Superior temporal gyrus (tissue), 1 donor: ENCODE measurements around the gene SLC22A14.
A peak's percentile ranks its signal among the peaks of the same experiment; 100 is the strongest.

Experiments used
- DNase-seq: peaks from one replicate; pipeline ENCODE4 v3.0.0-alpha.2; 2016; ENCODE audit errors: extremely low spot score

SLC22A14 gene

DNA sequence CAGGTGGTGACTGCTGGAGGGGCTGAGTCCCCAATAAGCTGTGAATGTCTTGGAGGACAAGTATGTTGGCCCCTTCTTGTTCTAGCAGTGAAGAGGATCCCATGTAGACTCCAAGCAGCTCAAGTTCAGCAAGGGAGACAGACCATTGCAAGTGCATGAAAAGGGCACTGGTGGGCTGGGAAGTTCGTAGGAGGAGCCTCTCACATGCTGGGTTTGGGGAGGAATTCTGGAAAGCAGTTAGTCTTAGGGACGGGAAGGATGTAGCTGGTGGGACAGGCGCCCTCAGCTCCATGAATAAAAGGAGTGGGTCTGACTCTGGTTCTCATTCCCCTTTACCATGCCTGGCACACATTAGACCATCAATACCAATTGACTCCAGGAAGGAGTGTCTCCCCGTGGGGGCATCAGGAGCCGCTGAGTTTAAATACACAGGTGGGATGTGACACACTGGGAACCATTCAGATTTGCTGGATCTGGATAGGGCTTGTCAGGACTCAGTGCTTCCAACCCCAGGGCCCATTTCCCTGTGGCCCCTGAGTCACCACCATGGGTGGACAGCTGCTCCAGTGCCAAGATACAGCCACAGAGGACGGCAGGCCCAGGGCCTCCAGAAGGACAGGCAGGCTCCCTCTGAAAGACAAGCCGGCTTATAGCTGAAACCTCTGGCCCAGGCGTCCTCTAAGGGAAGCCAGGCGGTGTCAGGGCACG, 63.9 kb downstream of the SLC22A14 start:
- DNase-seq = no peak

DNA sequence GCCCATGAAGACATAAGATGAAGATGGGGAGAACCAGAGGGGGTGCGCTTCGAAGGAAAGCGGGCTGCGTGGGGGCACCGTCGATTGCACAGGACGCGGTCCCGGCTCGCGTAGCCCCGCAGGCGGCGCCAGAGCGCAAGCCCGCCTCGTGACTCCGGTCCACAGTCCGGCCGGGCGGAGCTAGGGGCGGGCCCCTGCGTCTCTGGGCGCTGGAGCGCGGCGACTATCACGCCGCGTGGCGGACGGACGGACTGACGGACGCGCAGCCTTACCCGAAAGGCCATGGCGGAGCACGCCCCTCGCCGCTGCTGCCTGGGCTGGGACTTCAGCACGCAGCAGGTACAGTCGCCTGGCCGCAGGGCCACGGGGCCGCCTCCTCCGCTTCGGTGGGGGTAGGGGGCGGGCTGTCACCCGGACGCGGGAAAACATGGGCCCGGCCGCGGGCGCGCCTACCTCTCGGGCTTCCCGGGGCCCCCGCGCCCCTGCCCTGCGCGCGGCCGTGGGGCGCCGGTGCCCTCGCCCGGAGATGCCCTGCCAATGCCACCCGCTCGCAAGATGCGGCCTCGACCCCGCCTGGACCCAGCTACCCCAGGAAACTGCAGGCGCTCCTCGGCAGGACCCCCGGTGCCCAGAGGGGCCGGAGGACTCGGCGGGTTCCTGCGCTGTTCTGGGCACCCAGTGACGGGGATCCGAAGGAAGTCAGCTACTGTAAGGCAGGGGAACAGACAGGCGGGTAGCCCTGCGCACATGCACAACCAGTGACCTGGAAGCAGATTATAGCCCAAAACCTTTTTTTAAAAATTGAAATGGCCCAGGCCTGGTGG, 64.7 kb downstream of the SLC22A14 start, which contains the start of gene XYLB:
Gene XYLB (plus strand): TSS at position 199 of the 824 bp plus-strand sequence. CDS start 84 bp downstream, at position 283.
- DNase-seq = peak; percentile 89

DNA sequence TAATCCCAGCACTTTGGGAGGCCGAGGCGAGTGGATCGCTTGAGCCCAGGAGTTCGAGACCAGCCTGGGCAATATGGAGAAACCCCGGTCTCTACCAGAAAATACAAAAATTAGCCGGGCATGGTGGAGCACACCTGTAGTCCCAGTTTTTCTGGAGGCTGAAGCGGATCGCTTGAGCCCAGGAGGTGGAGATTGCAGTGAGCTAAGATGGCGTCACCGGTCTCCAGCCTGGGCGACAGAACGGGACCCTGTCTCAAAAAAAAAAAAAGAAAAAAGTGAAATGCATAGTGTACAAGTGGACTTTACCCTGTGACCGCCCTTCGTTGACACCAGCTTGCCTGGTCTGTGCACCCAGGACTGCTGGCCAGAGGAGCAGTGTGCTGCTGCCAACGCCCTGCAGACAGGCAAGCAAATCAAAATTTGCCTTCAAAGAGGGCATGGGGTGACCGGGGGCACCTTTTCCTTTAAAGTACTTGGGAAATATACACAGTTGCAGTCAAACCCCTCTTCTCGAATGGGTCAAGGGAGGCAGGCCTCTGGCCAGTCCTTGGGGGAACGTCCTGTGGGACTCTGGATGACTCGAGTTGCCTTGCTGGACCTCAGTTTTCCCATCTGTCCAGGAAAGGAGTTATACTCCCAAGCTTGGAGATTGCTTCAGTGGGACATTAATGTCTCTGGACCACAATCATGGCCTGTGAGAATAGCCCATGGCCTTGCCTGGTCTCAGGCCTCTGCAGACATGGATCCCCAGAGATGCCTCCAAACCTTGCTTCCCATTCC, 65.5 kb downstream of the SLC22A14 start:
- no peak for DNase-seq

DNA sequence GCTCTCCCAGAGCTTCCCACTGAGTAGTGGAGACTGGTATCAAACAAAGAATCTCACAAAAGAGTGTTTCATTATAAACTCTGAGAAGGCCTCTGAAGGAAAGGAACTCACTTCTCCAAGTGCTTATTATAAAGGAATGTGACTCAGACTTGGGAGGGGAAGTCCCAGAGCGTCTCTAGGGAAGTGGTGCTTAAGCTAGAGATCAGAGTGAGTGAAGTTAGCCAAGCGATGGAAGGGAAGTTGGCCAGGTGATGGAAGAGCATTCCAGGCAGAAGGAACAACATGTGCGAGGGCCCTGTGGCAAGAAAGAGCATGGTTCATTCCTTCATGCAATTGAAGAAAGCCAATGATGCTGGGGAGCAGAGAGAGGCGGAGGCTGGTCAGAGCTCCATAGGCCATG, 66.8 kb downstream of the SLC22A14 start:
- no peak for DNase-seq

DNA sequence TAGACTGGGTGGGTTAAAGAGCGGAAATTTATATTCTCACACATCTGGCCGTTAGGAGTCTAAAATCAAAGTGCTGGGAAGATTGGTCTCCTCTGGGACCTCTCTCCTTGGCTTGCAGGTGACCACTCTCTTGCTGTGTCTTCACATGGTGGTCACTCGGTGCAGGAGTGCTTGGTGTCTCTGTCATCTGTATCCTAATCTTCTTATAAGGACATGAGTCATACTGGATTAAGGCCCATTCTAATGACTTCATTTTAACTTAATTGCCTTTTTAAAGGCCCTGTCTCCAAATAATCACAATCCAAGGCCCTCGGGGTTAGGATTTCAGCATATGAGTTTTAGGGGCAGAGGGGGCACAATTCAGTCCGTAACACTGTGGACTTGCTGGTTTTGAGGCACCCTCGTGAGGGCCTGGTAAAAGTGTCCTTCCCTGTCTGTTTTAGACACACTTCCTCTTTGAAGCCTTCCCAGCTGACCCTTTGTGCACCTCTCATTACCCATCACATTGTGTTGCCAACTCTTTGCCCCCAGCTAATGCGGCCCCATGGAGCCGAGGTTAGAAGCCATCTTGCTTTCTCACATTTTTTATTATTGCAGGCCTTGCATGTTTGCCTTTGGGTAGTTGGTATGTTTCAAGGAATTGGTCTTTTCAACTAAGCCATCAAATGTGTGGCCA, 67.7 kb downstream of the SLC22A14 start:
- no peak for DNase-seq

DNA sequence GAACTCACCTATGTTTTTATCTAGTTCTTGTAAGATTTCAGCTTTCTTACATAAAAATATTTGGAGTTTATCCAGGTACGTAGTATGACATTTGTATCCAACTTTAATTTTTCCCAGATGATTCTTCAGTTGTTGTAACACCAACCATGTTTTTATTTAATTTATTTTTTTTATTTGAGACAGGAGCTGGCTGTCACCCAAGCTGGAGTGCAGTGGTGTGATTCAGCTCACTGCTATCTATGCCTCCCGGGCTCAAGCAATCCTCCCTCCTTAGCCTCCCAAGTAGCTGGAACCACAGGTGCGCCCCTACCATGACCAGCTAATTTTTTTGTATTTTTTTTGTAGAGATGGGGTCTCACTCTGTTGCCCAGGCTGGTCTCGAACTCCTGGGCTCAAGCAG, 71.1 kb downstream of the SLC22A14 start:
- DNase-seq = no peak

DNA sequence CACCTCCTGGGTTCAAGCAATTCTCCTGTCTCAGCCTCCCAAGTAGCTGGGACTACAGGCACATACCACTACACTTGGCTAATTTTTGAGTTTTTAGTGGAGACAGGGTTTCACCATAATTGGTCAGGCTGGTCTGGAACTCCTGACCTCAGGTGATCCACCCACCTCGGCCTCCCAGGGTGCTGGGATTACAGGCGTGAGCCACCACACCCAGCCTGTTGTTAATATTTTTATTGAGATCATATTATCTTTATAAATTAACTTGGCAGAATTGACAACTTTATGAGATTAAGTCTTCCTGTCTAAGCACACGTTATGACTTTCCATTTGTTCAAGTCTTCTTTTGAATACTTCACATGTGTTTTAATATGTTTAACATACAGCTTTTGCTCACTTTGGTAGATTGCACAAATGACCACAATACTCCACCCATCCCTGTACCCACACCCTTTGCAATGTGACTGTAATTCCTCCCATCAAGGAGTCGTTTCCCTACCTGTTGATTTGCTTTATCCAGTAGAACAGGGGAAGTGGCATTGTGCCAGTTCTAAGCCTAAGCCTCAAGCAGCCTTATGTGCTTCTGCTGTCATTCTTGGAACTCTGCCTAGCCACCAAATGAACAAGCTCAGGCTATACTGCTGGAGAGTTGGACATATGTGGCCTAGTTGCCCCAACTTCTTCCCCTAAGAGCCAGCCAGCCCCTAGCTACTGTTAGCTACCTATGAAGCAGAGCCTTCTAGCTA, 72.7 kb downstream of the SLC22A14 start:
- no peak for DNase-seq

DNA sequence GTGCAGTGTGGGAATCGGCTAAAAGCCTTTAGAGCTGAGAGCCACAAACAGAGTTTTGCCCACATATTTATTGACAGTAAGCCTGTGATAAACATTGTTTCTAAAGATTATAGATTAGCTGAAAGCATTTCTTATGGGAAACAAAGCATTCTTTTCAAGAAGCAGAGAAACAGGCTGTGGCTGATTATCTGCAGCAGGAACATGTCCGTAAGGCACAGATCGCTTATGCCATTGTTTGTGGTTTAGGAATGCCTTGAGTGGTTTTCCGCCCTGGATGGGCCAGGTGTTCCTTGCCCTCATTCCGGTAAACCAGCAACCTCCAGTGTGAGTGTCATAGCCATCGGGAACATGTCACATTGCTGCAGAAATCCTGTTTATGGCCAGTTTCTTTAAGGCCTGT, 76.9 kb downstream of the SLC22A14 start:
- no peak for DNase-seq

DNA sequence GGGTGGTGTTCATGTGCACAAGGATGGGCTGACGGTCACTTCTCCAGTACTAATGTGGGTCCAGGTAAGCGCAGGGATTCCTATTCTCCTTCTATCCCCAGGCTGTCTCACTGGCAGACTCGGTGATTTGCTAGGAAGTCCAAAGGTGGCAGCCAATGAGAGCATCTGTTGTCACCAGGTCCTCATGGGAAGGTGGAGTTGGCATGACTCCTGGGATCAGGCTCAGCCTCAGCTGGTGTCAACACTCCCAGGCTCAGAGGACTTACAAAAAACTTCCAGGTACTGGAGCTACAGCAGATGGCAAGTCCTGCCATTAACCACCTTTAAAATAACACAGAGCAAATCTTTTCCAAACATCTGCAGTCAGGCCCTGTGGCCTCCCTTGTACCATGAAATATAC, 78.3 kb downstream of the SLC22A14 start:
- no peak for DNase-seq

DNA sequence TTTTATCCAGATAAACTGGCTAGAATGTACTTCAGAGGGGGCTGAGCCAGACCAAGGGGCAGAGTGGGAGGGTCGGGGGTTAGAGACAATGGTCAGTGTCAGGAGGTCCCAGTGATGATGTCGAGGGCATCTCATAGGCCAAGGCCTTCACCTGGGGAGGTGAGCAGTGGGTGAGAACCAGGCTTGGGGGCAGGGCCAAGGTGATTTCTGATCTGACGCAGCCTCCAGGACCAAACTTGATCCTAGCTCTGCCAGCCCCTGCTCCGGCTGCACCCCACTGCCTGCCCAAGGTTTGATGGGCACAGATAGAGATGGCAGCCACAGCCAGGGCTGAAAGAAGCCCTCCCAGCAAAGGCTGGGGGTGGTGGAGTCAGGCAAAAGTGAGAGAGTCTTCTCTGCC, 79.4 kb downstream of the SLC22A14 start:
- DNase-seq = no peak

DNA sequence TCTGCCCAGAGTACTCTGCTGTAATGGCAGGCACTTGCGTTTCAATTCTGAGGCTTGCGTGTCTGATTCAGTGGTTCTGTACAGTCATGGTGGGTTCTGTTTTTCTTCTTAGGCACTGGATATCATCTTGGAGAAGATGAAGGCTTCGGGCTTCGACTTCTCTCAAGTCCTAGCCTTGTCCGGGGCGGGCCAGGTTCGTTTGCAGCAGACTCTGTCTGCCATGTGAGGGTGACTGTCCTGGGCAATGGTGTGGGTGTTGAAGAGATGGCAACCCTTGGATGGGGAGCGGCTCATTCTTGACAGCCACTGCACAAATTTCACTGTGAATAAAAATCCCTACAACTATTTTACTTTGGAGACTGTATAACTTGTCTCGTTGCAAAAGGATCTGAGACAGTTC, 80.7 kb downstream of the SLC22A14 start:
- DNase-seq = no peak

DNA sequence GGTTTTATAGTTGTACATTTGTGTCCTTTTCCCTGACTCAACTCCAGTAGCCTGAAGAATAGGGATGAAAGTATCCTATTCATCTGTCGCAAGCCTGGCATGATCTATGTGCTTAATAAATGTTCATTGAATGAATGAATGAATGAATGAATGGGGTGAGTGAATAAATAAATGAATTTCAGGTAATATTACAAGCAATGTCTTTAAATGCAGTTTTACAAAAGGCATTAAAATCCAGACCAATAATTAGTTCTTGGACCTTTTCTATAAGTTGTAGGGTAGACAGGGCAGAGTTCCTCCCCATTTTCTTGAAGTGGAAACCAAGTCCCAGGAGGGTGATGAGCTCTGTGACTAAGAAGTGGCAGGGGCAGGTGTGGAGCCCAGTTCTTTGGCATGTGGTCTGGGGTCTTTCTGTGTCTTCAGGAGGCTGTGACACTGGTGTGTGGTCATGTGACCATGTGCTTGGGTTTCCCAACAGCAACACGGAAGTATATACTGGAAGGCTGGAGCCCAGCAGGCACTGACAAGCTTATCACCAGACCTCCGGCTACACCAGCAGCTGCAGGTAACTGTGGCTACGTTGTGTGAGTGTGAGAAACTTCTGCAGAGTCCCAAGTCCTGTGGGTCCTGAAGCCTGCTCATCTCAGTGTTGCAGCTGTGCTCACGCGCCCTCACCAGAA, 82.8 kb downstream of the SLC22A14 start:
- no peak for DNase-seq

DNA sequence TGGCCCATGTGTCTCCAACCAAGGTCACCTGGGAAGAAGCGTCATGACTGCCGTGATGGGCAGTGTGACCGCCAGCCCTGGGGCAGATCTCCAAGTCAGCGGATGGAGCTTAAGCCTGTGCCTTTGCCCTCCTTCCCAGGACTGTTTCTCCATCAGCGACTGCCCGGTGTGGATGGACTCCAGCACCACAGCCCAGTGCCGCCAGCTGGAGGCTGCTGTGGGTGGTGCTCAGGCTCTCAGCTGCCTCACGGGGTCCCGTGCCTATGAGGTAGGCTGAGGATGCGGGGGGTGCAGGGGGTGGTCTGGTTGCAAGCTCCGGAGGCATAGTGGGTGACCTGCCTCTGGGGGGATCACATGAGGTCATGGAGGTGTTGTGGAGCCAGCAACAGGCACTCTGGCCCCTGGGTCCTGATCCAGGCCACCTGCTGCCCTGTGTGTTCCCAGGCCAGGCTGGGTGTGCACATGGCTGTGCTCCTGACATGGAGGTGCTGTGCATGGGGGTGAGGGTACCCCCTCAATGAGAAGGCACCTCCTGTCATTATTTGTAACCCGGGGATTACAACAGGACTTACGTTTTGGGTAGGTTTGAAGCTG, 83.5 kb downstream of the SLC22A14 start:
- DNase-seq = no peak

DNA sequence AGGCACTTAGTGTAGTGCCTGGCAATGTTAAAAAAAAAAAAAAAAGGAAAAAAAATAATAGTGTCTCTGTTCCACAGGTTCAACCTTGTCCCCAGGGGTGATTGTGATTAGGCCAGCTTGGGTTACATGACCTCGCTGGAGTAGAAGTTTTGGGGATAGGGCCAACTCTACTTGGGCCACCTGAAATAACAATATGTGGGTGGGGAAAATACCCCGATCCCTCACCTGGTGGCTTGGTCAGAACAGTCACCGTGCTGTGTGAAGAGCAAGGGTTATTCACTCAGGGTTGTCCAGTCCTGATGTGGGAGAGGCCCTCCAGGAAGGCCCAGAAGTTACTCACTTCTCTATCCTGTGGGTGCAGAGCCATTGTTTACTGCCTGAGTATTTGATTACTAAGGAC, 84.0 kb downstream of the SLC22A14 start:
- no peak for DNase-seq

DNA sequence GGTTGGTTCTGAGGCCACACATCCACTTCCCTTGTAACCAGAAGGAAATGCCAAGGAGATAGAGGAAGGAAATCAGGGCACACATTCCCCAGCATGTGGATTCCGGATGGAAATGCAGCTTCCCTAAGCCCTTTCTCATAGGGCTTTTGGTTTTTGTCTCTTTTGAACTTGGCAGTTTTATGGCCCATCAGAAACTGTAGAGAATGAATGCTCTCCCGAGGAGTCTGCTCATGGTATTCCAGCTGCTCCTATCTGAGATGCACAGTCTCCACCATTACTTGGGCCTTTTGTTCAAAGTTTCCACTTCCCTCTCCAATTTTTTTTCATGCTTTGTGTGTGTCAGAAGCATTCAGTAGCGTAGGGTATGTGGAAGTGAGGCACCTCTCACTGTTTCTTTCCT, 85.7 kb downstream of the SLC22A14 start:
- no peak for DNase-seq
